Lung (tissue), 12 donors: ENCODE data around the gene GLT1D1. TPM values are rescaled to one million over a fixed set of nuclear protein-coding genes. Genes with fewer than 3 reads are reported as not detected.

Source experiments
- ATAC-seq: fragments of 200-7000 bp; cut with Tn5 transposase; one replicate; pipeline ENCODE4 v1.9.1; 2020; ENCODE audit warnings: moderate number of reproducible peaks; ENCODE audit not compliant: insufficient read depth, low FRiP score
- DNase-seq, 3 donors: peaks; one replicate each; pipeline ENCODE4 v3.0.0-alpha.2; 2013 to 2017
- H3K27ac ChIP-seq, 2 donors: one replicate each; pipeline ENCODE4 v1.5.1; 2013; ENCODE audit warnings: mild to moderate bottlenecking in 2 of 2, moderate library complexity in 2 of 2, control low read depth in 1 of 2, inconsistent platforms in 1 of 2, low read depth in 1 of 2, low read length in 1 of 2
- H3K27me3 ChIP-seq, 3 donors: one replicate each; pipeline ENCODE4 v1.5.1; 2013; ENCODE audit warnings: low read length in 2 of 3; ENCODE audit not compliant: control insufficient read depth in 3 of 3, insufficient read depth in 3 of 3
- H3K36me3 ChIP-seq, 4 donors: one replicate each; pipeline ENCODE4 v1.5.1; 2013; ENCODE audit warnings: low read length in 4 of 4, mild to moderate bottlenecking in 1 of 4, moderate library complexity in 1 of 4; ENCODE audit not compliant: control insufficient read depth in 4 of 4, insufficient read depth in 4 of 4
- H3K4me1 ChIP-seq, 5 donors: one replicate each; pipeline ENCODE4 v1.5.1; 2013; ENCODE audit warnings: low read length in 5 of 5, mild to moderate bottlenecking in 2 of 5, moderate library complexity in 1 of 5; ENCODE audit not compliant: control insufficient read depth in 5 of 5, insufficient read depth in 5 of 5
- H3K4me3 ChIP-seq: one replicate; pipeline ENCODE4 v1.5.1; 2013; ENCODE audit warnings: mild to moderate bottlenecking, control low read depth, moderate library complexity
- H3K9ac ChIP-seq, 2 donors: one replicate each; pipeline ENCODE4 v1.5.1; 2013; ENCODE audit warnings: low read length in 2 of 2, control low read depth in 1 of 2; ENCODE audit not compliant: insufficient read depth in 1 of 2
- H3K9me3 ChIP-seq, 4 donors: one replicate each; pipeline ENCODE4 v1.5.1; 2013; ENCODE audit warnings: low read length in 3 of 4, mild to moderate bottlenecking in 1 of 4, moderate library complexity in 1 of 4; ENCODE audit not compliant: control insufficient read depth in 4 of 4, insufficient read depth in 3 of 4
- CTCF ChIP-seq: IDR thresholded peaks from 2 replicates; pipeline ENCODE4 v1.5.1; 2012; ENCODE audit warnings: mild to moderate bottlenecking; ENCODE audit errors: control extremely low read depth, extremely low read depth
- WGBS, 2 donors: extraction: QIAGEN DNeasy Blood & Tissue Kit; methylation state at CpG; one replicate each; pipeline ENCODE4 v1.1.7; 2013; 5-methylcytosine and 5-hydroxymethylcytosine counted together
- polyA plus RNA-seq, 2 donors: library from polyadenylated mRNA; stranded (reverse); fragments of 200-250 nt; gene quantifications; one replicate each; pipeline ENCODE4 v1.2.1, GENCODE V29; 2013
- total RNA-seq, 2 donors: library from RNA; depleted of rRNA in 1 of 2; stranded (reverse); fragments of >200 nt in 1 of 2; gene quantifications; one replicate each; pipeline ENCODE4 v1.2.1, GENCODE V29; 2014 to 2021
- donor health status: control.
- donor health status: control.
- donor health status: Bipolar disorder and iron deficiency.
- donor health status: healthy.
- donor health status: DM: yes; HTN: yes; CAD: no.

GLT1D1 gene
- total and polyA plus RNA-seq, 4 donors, result 0.39 to 25.4 (median 4.2) TPM

- TF ChIP-seq CTCF, result no peak
- 89 to 91% methylated on average over 15 of the region's 15 CpGs for WGBS, 2 donors
- H3K36me3 ChIP-seq, result no peaks in the 10 kb centered on the region
- ATAC-seq (no peak), DNase-seq (no peak)
- no peak overlapping the region for H3K4me3 ChIP-seq
- peaks cover 0 to 7% (median 0%) of the 10 kb centered on the region in 5 donors for H3K4me1 ChIP-seq
- H3K9ac ChIP-seq, result no peak overlapping the region
- H3K9me3 ChIP-seq, result no peaks in the 10 kb centered on the region
- peaks cover 0 to 2% (median 0%) of the 10 kb centered on the region in 3 donors for H3K27me3 ChIP-seq
- H3K27ac ChIP-seq, result no peak overlapping the region
These were observed 127.3 kb downstream of the GLT1D1 start for GRCh38 chr12:128980623-128981022.

- Histone ChIP-seq H3K9ac (no peak overlapping the region), H3K36me3 (no peaks in the 10 kb centered on the region), H3K4me1 (peaks cover 0 to 7% (median 0%) of the 10 kb centered on the region in 5 donors), H3K27me3 (peaks cover 0 to 2% (median 0%) of the 10 kb centered on the region in 3 donors), H3K9me3 (no peaks in the 10 kb centered on the region), H3K4me3 (no peak overlapping the region), H3K27ac (no peak overlapping the region)
- ATAC-seq (no peak), DNase-seq (no peak)
- TF ChIP-seq CTCF, result no peak
- WGBS, 2 donors, result 26 to 31% methylated on average over 8 of the region's 8 CpGs
These were observed 128.8 kb downstream of the GLT1D1 start for GRCh38 chr12:128981971-128982533.

GRCh38 chr12:128982933-128983332, 129.7 kb downstream of the GLT1D1 start:
- no peak overlapping the region for H3K4me3 ChIP-seq
- no peaks in the 10 kb centered on the region for H3K9me3 ChIP-seq
- no peak overlapping the region for H3K9ac ChIP-seq
- 72 to 74% methylated on average over 9 of the region's 9 CpGs for WGBS, 2 donors
- H3K27me3 ChIP-seq, result peaks cover 0 to 2% (median 0%) of the 10 kb centered on the region in 3 donors
- no peak overlapping the region for H3K27ac ChIP-seq
- H3K36me3 ChIP-seq, result no peaks in the 10 kb centered on the region
- no peak for TF ChIP-seq CTCF
- peaks cover 0 to 3% (median 0%) of the 10 kb centered on the region in 5 donors for H3K4me1 ChIP-seq
- ATAC-seq (no peak), DNase-seq (no peak)

GRCh38 chr12:128983371-128983770, 130.1 kb downstream of the GLT1D1 start:
- Histone ChIP-seq H3K27me3 (peaks cover 0 to 2% (median 0%) of the 10 kb centered on the region in 3 donors), H3K36me3 (no peaks in the 10 kb centered on the region), H3K9ac (no peak overlapping the region), H3K27ac (no peak overlapping the region), H3K9me3 (no peaks in the 10 kb centered on the region), H3K4me1 (no peaks in the 10 kb centered on the region), H3K4me3 (no peak overlapping the region)
- ATAC-seq (no peak), DNase-seq (no peak)
- 70 to 82% methylated on average over 14 of the region's 14 CpGs for WGBS, 2 donors
- TF ChIP-seq CTCF, result no peak
